ENCODE measurements around the gene CYP11A1.

CYP11A1 gene

DNA sequence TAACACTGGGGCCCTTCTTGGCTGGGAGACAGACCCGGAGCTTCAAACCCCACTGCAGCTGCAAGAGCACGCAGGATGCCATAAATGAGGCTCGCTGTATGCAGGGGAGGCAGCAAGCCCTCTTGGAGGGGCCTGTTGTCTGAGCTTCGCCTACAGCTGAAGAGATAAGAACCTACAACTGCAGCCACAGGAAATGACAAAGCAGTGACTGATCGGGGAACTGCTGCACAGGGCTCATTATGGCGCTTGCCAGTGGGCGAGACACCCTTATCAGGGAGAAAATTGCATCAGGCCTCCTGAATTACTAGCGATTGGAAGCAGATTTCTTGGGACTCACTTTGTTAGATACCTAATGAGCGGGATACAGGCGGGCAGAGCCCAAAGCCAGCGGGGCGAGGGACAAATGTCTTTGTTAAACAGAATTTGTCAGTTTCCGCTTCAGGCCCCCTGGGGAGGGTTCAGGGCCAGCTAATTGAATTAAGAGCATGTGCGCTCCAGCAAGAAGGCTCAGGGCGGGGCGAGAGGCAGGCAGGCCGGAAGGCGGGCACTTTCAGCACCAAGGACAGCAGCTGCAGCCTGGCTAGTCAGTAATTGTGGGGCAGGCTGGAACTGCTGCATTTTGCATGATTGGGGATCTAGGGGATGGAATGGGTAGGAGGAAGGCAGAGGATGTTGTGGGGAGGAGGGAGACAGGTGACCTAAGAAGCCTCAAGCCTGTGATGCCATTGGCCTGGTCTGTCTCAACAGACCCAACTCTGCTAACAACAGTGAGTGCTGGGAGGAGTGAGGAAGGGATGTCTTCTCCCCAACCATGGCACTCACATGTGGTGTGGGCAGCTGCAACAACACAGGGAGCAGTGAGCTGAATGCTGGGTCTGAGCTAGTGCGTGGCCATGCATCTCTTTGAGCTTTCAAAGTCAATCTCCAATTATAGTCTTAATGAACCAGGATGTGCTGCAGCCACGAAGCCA, 76.1 kb downstream of the CYP11A1 start:
- no peaks in the 10 kb centered on the region for H4K20me1 ChIP-seq (ENCODE audit: insufficient read depth, low read length, poor library complexity, severe bottlenecking)
- peaks cover 48% of the 10 kb centered on the region for H3K4me1 ChIP-seq (ENCODE audit: insufficient read depth, low read length, poor library complexity, severe bottlenecking)
- no peaks in the 10 kb centered on the region for H3K36me3 ChIP-seq (ENCODE audit: insufficient read depth, low read length)
- H3K4me3 ChIP-seq (ENCODE audit: low read length, poor library complexity, severe bottlenecking): peak overlapping the region; percentile 64
- H3K9me2 ChIP-seq (replicated peaks; ENCODE audit: low read depth, low read length): no peaks in the 10 kb centered on the region
- peaks cover 10% of the 10 kb centered on the region; the same call in 1 of the 2 replicates for H3F3A ChIP-seq (ENCODE audit: low read depth)
- no peaks in the 10 kb centered on the region for H3K79me2 ChIP-seq (ENCODE audit: insufficient read depth, low read length)
- no peaks in the 10 kb centered on the region for H3K9me3 ChIP-seq (ENCODE audit: insufficient read depth, low read depth, low read length)
- peak overlapping the region; percentile 71 for H3K4me2 ChIP-seq (ENCODE audit: low read depth, low read length, poor library complexity, severe bottlenecking)
- TF ChIP-seq, protein P1, sequence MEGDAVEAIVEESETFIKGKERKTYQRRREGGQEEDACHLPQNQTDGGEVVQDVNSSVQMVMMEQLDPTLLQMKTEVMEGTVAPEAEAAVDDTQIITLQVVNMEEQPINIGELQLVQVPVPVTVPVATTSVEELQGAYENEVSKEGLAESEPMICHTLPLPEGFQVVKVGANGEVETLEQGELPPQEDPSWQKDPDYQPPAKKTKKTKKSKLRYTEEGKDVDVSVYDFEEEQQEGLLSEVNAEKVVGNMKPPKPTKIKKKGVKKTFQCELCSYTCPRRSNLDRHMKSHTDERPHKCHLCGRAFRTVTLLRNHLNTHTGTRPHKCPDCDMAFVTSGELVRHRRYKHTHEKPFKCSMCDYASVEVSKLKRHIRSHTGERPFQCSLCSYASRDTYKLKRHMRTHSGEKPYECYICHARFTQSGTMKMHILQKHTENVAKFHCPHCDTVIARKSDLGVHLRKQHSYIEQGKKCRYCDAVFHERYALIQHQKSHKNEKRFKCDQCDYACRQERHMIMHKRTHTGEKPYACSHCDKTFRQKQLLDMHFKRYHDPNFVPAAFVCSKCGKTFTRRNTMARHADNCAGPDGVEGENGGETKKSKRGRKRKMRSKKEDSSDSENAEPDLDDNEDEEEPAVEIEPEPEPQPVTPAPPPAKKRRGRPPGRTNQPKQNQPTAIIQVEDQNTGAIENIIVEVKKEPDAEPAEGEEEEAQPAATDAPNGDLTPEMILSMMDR (conservative IDR thresholded peaks at IDR 0.05; ENCODE audit: low read length): no peak
- no peak for TF ChIP-seq EZH2phosphoT487 (IDR thresholded peaks at IDR 0.05; ENCODE audit: borderline replicate concordance)
- no peaks in the 10 kb centered on the region for H3K27me3 ChIP-seq (ENCODE audit: insufficient read depth, low read length, poor library complexity, severe bottlenecking)
- peak overlapping the region; percentile 81 for H2AFZ ChIP-seq (ENCODE audit: low read length)
- H3K9ac ChIP-seq (ENCODE audit: low read depth, low read length, poor library complexity, severe bottlenecking): peak overlapping the region; percentile 55

DNA sequence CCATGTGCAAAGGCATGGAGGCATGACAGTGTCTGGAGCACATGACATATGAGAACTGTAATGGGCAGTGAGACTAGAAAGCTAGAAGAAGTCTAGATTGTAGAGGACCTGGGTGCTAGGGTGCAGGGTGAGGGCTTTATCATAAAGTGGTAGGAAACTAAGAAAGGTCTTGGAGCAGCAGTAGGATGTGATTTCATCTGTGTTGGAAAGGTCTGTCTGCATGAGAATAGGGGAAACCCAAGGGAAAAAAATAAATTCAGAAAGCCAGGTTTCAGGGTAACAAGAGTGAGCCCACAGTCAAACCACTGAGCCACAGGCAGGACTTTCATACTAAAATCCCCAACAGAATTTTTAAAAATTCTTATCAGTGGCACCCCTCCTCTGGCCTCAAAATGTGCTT, 76.8 kb downstream of the CYP11A1 start:
- Histone ChIP-seq H4K20me1 (ENCODE audit: insufficient read depth, low read length, poor library complexity, severe bottlenecking) (no peaks in the 10 kb centered on the region), H3K9me2 (replicated peaks; ENCODE audit: low read depth, low read length) (no peaks in the 10 kb centered on the region), H3K4me3 (ENCODE audit: low read length, poor library complexity, severe bottlenecking) (peak overlapping the region; percentile 64), H3K79me2 (ENCODE audit: insufficient read depth, low read length) (no peaks in the 10 kb centered on the region), H3K4me1 (ENCODE audit: insufficient read depth, low read length, poor library complexity, severe bottlenecking) (peaks cover 52% of the 10 kb centered on the region), H3K9me3 (ENCODE audit: insufficient read depth, low read depth, low read length) (no peaks in the 10 kb centered on the region), H3K9ac (ENCODE audit: low read depth, low read length, poor library complexity, severe bottlenecking) (peak overlapping the region; percentile 55), H3K4me2 (ENCODE audit: low read depth, low read length, poor library complexity, severe bottlenecking) (peak overlapping the region; percentile 71), H3K36me3 (ENCODE audit: insufficient read depth, low read length) (no peaks in the 10 kb centered on the region), H2AFZ (ENCODE audit: low read length) (no peak overlapping the region), H3F3A (ENCODE audit: low read depth) (peaks cover 10% of the 10 kb centered on the region; the same call in 1 of the 2 replicates), H3K27me3 (ENCODE audit: insufficient read depth, low read length, poor library complexity, severe bottlenecking) (no peaks in the 10 kb centered on the region)
- TF ChIP-seq EZH2phosphoT487 (IDR thresholded peaks at IDR 0.05; ENCODE audit: borderline replicate concordance): no peak
- TF ChIP-seq, protein P1 (conservative IDR thresholded peaks at IDR 0.05; ENCODE audit: low read length): no peak

DNA sequence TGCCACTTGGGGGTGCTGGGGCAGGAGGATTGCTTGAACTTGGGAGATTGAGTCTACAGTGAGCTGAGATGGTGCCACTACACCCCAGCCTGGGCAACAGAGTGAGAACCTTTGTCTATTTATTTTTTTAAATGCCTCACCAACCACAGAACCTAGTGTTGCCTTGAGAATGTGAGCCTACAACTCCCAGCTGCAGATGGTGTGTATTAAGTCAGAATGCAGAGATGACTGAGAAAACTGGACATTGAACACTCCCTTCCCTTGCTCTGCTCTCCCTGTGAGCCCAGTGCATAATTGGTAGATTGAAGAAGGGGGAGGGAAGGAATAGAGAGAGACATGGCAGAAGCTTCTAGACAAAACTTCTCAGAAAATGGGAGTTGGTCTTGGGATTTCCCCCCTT, 77.8 kb downstream of the CYP11A1 start:
- Histone ChIP-seq H3K36me3 (ENCODE audit: insufficient read depth, low read length) (no peaks in the 10 kb centered on the region), H3K79me2 (ENCODE audit: insufficient read depth, low read length) (no peaks in the 10 kb centered on the region), H3K9me2 (replicated peaks; ENCODE audit: low read depth, low read length) (no peaks in the 10 kb centered on the region), H3K4me3 (ENCODE audit: low read length, poor library complexity, severe bottlenecking) (no peak overlapping the region), H2AFZ (ENCODE audit: low read length) (no peak overlapping the region), H3K4me1 (ENCODE audit: insufficient read depth, low read length, poor library complexity, severe bottlenecking) (peaks cover 52% of the 10 kb centered on the region), H4K20me1 (ENCODE audit: insufficient read depth, low read length, poor library complexity, severe bottlenecking) (no peaks in the 10 kb centered on the region), H3F3A (ENCODE audit: low read depth) (peaks cover 10% of the 10 kb centered on the region; the same call in 1 of the 2 replicates), H3K4me2 (ENCODE audit: low read depth, low read length, poor library complexity, severe bottlenecking) (peak overlapping the region; percentile 71), H3K27me3 (ENCODE audit: insufficient read depth, low read length, poor library complexity, severe bottlenecking) (no peaks in the 10 kb centered on the region), H3K9me3 (ENCODE audit: insufficient read depth, low read depth, low read length) (no peaks in the 10 kb centered on the region), H3K9ac (ENCODE audit: low read depth, low read length, poor library complexity, severe bottlenecking) (no peak overlapping the region)
- TF ChIP-seq, protein P1 (conservative IDR thresholded peaks at IDR 0.05; ENCODE audit: low read length): no peak
- no peak for TF ChIP-seq EZH2phosphoT487 (IDR thresholded peaks at IDR 0.05; ENCODE audit: borderline replicate concordance)
